Panc1 (cell line): ENCODE measurements around the gene FLT1. TPM values are rescaled to one million over a fixed set of nuclear protein-coding genes. Genes with fewer than 3 reads are reported as not detected.

Experiments
- ATAC-seq: fragments of 200-7000 bp; cut with Tn5 transposase; 2 replicates; pipeline ENCODE4 v1.9.1; 2020; ENCODE audit warnings: mild to moderate bottlenecking, moderate library complexity
- BruUV-seq: library from RNA; stranded (reverse); fragments of 400-500 nt; replicated peaks from 2 replicates; lab custom pipeline; 2021; lab: Mats Ljungman, UMichigan
- CTCF ChIA-PET: fragments of 300-600 bp; sonication (Branson Sonifier 250); formaldehyde crosslinking; loops from one replicate; lab custom pipeline; 2022; ENCODE audit warnings: antibody characterized with exemption; lab: Charles Lee
- POLR2A ChIA-PET: fragments of 300-600 bp; sonication (Branson Sonifier 250); formaldehyde crosslinking; loops from one replicate; lab custom pipeline; 2022; ENCODE audit warnings: antibody characterized with exemption; lab: Charles Lee
- DNase-seq: peaks from one replicate; pipeline ENCODE4 v3.0.0-alpha.2; 2010; ENCODE audit warnings: low read depth, low spot score
- H3K27ac ChIP-seq: 2 replicates; pipeline ENCODE4 v1.5.1; 2011; ENCODE audit warnings: mild to moderate bottlenecking, low read length, inconsistent platforms
- H3K27me3 ChIP-seq: fragments of 200-500 bp; sonication (Bioruptor generic); 2 replicates; pipeline ENCODE4 v1.6.0; 2014; ENCODE audit warnings: low read length, inconsistent platforms; ENCODE audit not compliant: control insufficient read depth, insufficient read depth
- H3K36me3 ChIP-seq: fragments of 200-500 bp; sonication (Bioruptor generic); 2 replicates; pipeline ENCODE4 v1.5.1; 2014; ENCODE audit warnings: inconsistent platforms, mild to moderate bottlenecking, low read length, moderate library complexity; ENCODE audit not compliant: control insufficient read depth, insufficient read depth
- H3K4me1 ChIP-seq: 2 replicates; pipeline ENCODE4 v1.5.1; 2011; ENCODE audit warnings: inconsistent platforms, mild to moderate bottlenecking, low read length, moderate library complexity; ENCODE audit not compliant: control insufficient read depth, insufficient read depth
- H3K4me3 ChIP-seq, 2 experiments: 2 replicates each; pipeline ENCODE4 v1.5.1; 2011 to 2012; ENCODE audit warnings: low read depth in 2 of 2, low read length in 2 of 2, mild to moderate bottlenecking in 2 of 2, inconsistent platforms in 1 of 2, moderate library complexity in 1 of 2
- H3K9me3 ChIP-seq: fragments of 200-500 bp; sonication (Bioruptor generic); 2 replicates; pipeline ENCODE4 v1.5.1; 2014; ENCODE audit warnings: low read depth, mild to moderate bottlenecking, inconsistent platforms, low read length, moderate library complexity; ENCODE audit not compliant: control insufficient read depth, insufficient read depth
- CTCF ChIP-seq: fragments of 450-650 bp; IDR thresholded peaks from 2 replicates; pipeline ENCODE4 v1.5.1; 2017; ENCODE audit warnings: mild to moderate bottlenecking
- POLR2AphosphoS5 ChIP-seq: IDR thresholded peaks from 2 replicates; pipeline ENCODE4 v1.6.1; 2012; ENCODE audit warnings: mild to moderate bottlenecking, low read depth, low read length, moderate library complexity
- REST ChIP-seq, 2 experiments: IDR thresholded peaks; 2 replicates each; pipeline ENCODE4 v1.6.1; 2011 to 2012; ENCODE audit warnings: low read depth in 2 of 2, control low read depth in 1 of 2, low read length in 1 of 2, mild to moderate bottlenecking in 1 of 2, moderate library complexity in 1 of 2; ENCODE audit not compliant: insufficient read depth in 1 of 2
- SIN3A ChIP-seq: IDR thresholded peaks from 2 replicates; pipeline ENCODE4 v1.6.1; 2012; ENCODE audit warnings: low read depth, mild to moderate bottlenecking, low read length, moderate library complexity, borderline replicate concordance; ENCODE audit not compliant: insufficient read depth
- TCF7L2 ChIP-seq: IDR thresholded peaks from 2 replicates; pipeline ENCODE4 v1.6.1; 2011; ENCODE audit warnings: mild to moderate bottlenecking, low read depth, low read length, inconsistent platforms
- in situ Hi-C: cut with HindIII; loops from 2 replicates; pipeline ENCODE4 v1.10.0; 2016; ENCODE audit warnings: low sequenced_read_pairs, low pct_unique_long_range_greater_than_20kb
- intact Hi-C: fragments of 100-400 bp; cut with micrococcal nuclease; formaldehyde crosslinking; loops from one replicate; pipeline ENCODE4 v1.10.0; 2022; ENCODE audit not compliant: unreplicated experiment
- total RNA-seq: library from RNA; stranded (reverse); gene quantifications from one replicate; pipeline ENCODE4 v1.2.1, GENCODE V29; 2021; ENCODE audit not compliant: unreplicated experiment

FLT1 gene
- total RNA-seq, 1 experiment from 2014 or later: 0.15 TPM

- intact Hi-C loops: no loop called here
- in situ Hi-C loops: no loop called here
- ChIA-PET POLR2A (no interaction called here), CTCF (no interaction called here)
- Histone ChIP-seq H3K27me3 (no peaks in the 10 kb centered on the region), H3K27ac (no peak overlapping the region), H3K4me3 (no peak overlapping the region), H3K36me3 (no peaks in the 10 kb centered on the region), H3K9me3 (no peaks in the 10 kb centered on the region), H3K4me1 (no peaks in the 10 kb centered on the region)
- BruUV-seq: no TSS peak
- no peak for DNase-seq
- ATAC-seq: no peak
- TF ChIP-seq CTCF (no peak), SIN3A (no peak), TCF7L2 (no peak), REST (IDR thresholded peaks at IDR 0.05; ENCODE audit: insufficient read depth in 1 of 2, low read depth in 2 of 2, low read length in 1 of 2) (no peak), POLR2AphosphoS5 (no peak)
These were observed 47.9 kb upstream of the FLT1 start for GRCh38 chr13:28542804-28543203.

GRCh38 chr13:28541966-28542365 is 47.0 kb upstream of the FLT1 start:
- intact Hi-C loops (no loop called here), in situ Hi-C loops (no loop called here)
- no peaks in the 10 kb centered on the region for H3K27me3 ChIP-seq
- no peaks in the 10 kb centered on the region for H3K9me3 ChIP-seq
- no peak overlapping the region for H3K4me3 ChIP-seq
- H3K27ac ChIP-seq: no peak overlapping the region
- TF ChIP-seq SIN3A (no peak), POLR2AphosphoS5 (no peak), CTCF (no peak), REST (IDR thresholded peaks at IDR 0.05; ENCODE audit: insufficient read depth in 1 of 2, low read depth in 2 of 2, low read length in 1 of 2) (no peak), TCF7L2 (no peak)
- no peaks in the 10 kb centered on the region for H3K36me3 ChIP-seq
- POLR2A ChIA-PET: no interaction called here
- DNase-seq: no peak
- no TSS peak for BruUV-seq
- no peak for ATAC-seq
- CTCF ChIA-PET: no interaction called here
- H3K4me1 ChIP-seq: no peaks in the 10 kb centered on the region
